ENCODE results near the gene CRIP2. TPM values are rescaled to one million over a fixed set of nuclear protein-coding genes. Genes with fewer than 3 reads are reported as not detected.

Gene CRIP2
- total and polyA plus RNA-seq, 12 donors: 5.9 to 193 (median 56.4) TPM

DNA sequence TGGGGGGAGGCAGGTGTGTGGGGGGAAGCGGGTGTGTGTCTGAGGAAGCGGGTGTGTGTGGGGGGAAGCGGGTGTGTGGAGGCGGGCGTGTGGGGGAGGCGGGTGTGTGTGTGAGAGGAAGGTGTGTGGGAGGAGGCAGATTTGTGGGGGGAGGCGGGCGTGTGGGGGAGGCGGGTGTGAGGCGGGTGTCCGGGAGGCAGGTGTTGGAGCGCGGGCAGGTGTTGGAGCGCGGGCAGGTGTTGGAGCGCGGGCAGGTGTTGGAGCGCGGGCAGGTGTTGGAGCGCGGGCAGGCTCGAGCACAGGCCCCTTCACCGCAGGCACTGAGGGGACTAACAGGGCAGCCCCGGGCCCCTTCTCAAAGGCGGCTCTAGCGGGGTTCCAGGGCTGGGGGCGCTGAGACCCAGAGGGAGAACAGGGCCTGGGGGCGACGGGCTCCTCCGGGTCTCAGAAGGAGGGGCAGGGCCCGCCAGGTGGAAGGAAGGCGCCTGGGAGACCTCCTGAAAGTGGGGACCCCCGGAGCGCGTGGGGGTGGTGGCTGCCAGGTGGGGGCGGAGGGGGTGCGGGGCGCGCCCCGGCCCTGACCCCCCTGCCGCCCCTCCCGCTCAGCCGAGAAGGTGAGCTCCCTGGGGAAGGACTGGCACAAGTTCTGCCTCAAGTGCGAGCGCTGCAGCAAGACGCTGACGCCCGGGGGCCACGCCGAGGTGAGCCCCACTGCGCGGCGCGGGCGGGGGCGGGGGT lies 3.2 kb downstream of the CRIP2 start:
- no peaks in the 10 kb centered on the region for H3K36me3 ChIP-seq (replicated peaks in 1 of 2)
- TF ChIP-seq, protein P1, sequence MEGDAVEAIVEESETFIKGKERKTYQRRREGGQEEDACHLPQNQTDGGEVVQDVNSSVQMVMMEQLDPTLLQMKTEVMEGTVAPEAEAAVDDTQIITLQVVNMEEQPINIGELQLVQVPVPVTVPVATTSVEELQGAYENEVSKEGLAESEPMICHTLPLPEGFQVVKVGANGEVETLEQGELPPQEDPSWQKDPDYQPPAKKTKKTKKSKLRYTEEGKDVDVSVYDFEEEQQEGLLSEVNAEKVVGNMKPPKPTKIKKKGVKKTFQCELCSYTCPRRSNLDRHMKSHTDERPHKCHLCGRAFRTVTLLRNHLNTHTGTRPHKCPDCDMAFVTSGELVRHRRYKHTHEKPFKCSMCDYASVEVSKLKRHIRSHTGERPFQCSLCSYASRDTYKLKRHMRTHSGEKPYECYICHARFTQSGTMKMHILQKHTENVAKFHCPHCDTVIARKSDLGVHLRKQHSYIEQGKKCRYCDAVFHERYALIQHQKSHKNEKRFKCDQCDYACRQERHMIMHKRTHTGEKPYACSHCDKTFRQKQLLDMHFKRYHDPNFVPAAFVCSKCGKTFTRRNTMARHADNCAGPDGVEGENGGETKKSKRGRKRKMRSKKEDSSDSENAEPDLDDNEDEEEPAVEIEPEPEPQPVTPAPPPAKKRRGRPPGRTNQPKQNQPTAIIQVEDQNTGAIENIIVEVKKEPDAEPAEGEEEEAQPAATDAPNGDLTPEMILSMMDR (IDR thresholded peaks at IDR 0.05): no peak
- TF ChIP-seq POLR2A (IDR thresholded peaks at IDR 0.05): no peak
- H3K4me3 ChIP-seq: no peak overlapping the region
- no peak overlapping the region for H3K27ac ChIP-seq
- H3K4me1 ChIP-seq (replicated peaks in 1 of 2): peaks cover 19 to 53% of the 10 kb centered on the region in 2 donors
- intact Hi-C loops (cut with DNase I): no loop called here
- H3K27me3 ChIP-seq: no peaks in the 10 kb centered on the region
- DNase-seq: no peak
- no peaks in the 10 kb centered on the region for H3K9me3 ChIP-seq (replicated peaks in 1 of 3)
- WGBS, 4 donors: 22 to 40% (median 31%) methylated on average over 7 to 52 of the region's 56 CpGs

DNA sequence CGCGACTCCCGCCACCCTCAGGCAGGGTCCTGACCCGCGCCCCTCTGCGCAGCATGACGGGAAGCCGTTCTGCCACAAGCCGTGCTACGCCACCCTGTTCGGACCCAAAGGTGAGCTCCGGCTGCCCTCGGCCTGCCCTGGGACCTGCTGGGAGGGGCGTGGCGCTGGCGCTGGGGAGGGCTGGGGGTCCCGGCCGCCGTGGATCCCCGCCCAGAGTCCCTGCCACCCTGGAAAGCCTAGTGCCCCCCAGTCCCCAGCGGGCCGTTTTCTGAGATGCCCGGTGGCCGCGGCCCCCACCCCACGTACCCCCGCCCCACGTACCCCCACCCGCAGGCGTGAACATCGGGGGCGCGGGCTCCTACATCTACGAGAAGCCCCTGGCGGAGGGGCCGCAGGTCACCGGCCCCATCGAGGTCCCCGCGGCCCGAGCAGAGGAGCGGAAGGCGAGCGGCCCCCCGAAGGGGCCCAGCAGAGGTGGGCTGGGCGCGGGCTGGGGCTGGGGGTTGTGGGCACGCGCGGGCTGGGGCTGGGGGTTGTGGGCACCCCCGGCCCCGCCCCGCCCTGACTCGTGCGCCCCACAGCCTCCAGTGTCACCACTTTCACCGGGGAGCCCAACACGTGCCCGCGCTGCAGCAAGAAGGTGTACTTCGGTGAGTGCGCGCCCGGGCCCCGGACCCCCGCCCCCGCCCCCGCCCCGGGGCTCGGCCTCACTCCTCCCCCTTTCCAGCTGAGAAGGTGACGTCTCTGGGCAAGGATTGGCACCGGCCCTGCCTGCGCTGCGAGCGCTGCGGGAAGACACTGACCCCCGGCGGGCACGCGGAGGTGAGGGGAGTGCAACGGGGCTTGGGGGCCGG lies 4.0 kb downstream of the CRIP2 start:
- peaks cover 19 to 45% of the 10 kb centered on the region in 2 donors for H3K4me1 ChIP-seq (replicated peaks in 1 of 2)

DNA sequence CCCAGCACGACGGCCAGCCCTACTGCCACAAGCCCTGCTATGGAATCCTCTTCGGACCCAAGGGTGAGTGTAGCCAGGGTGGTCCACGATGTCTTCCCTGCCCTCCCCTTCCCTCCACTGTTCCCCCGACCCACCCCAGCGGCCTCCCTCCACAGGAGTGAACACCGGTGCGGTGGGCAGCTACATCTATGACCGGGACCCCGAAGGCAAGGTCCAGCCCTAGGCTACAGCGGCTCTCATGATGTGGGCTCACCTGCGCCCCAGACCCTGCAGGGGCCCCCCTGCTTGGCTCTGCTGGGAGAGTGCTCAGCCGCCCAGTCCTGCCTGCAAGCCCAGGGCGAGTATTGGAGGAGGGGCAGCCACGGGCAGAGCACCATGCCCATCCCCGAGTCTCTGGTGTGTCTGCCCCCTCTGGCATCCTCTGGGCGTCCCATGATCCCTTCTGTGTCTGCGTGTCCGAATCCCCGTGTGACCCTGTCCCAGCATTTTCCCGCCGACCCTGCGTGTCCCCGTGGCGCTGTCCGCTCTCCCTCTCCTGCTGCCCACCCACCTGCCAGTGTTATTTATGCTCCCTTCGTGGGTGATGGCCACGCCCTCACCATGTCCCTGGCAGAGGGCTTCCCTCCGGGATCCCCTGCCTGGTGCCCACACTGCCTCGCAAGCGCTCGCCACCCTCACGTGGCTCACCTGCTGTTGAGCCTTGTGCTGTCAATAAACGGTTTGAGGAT lies 5.0 kb downstream of the CRIP2 start:
- Histone ChIP-seq H3K36me3 (replicated peaks in 1 of 2) (no peaks in the 10 kb centered on the region), H3K9me3 (replicated peaks in 1 of 3) (no peaks in the 10 kb centered on the region), H3K4me1 (replicated peaks in 1 of 2) (peaks cover 13 to 40% of the 10 kb centered on the region in 2 donors), H3K4me3 (no peak overlapping the region), H3K27me3 (no peaks in the 10 kb centered on the region), H3K27ac (peak overlapping the region in 1 of 5 donors; percentile 91)
- intact Hi-C loops (cut with DNase I): no loop called here
- TF ChIP-seq, protein P1 (IDR thresholded peaks at IDR 0.05): no peak
- no peak for TF ChIP-seq POLR2A (IDR thresholded peaks at IDR 0.05)
- WGBS, 4 donors: 47 to 57% (median 50%) methylated on average over 19 to 34 of the region's 34 CpGs
- DNase-seq: peak in 1 of 7 donors; percentile 62

More for the DNA sequence above, 4.0 kb downstream of the CRIP2 start:
- Histone ChIP-seq H3K4me3 (no peak overlapping the region), H3K27ac (no peak overlapping the region), H3K9me3 (replicated peaks in 1 of 3) (no peaks in the 10 kb centered on the region), H3K27me3 (no peaks in the 10 kb centered on the region), H3K36me3 (replicated peaks in 1 of 2) (no peaks in the 10 kb centered on the region)
- intact Hi-C loops (cut with DNase I): no loop called here
- peak in 1 of 7 donors; percentile 58 for DNase-seq
- TF ChIP-seq, protein P1 (IDR thresholded peaks at IDR 0.05): no peak
- no peak for TF ChIP-seq POLR2A (IDR thresholded peaks at IDR 0.05)
- 24 to 50% (median 37%) methylated on average over 6 to 81 of the region's 81 CpGs for WGBS, 4 donors
